Ovary (tissue), 3 donors: ENCODE measurements around the gene ATRNL1.

Experiments used
- POLR2A ChIP-seq: fragments of 450-650 bp; IDR thresholded peaks from one replicate; pipeline ENCODE4 v1.6.1; 2017; ENCODE audit warnings: antibody characterized with exemption, mild to moderate bottlenecking, moderate library complexity
- TF ChIP-seq, protein P1 (sequence below), 3 donors: fragments of 450-650 bp in 2 of 3; fragments of 200-600 bp in 1 of 3; IDR thresholded peaks; one replicate each; pipeline versions ENCODE4 v1.5.1 to v1.8.0; 2016 to 2022; ENCODE audit warnings: antibody characterized with exemption in 3 of 3, mild to moderate bottlenecking in 1 of 3
- donor health status: DM: no; HTN: no; CAD: no.

DNA sequence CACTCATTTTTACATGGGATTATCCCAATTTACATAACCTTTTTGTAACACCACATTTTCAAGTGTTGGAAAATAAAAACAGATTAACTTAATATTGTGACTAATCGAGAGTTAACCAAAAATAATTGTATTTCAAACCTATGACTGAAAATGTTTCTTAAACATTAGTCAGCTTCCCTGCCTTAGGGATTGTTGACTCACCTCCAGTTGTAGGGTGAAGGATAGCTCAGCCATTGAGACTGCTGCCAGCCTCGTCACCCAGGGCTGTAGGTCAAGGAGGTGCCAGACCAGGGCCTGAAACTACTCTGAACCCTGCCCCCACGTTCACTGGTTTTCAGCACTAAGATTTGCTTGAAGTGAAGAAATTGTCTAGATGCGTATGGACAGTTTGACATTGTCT lies 828.6 kb downstream of the ATRNL1 start:
- TF ChIP-seq, protein P1, sequence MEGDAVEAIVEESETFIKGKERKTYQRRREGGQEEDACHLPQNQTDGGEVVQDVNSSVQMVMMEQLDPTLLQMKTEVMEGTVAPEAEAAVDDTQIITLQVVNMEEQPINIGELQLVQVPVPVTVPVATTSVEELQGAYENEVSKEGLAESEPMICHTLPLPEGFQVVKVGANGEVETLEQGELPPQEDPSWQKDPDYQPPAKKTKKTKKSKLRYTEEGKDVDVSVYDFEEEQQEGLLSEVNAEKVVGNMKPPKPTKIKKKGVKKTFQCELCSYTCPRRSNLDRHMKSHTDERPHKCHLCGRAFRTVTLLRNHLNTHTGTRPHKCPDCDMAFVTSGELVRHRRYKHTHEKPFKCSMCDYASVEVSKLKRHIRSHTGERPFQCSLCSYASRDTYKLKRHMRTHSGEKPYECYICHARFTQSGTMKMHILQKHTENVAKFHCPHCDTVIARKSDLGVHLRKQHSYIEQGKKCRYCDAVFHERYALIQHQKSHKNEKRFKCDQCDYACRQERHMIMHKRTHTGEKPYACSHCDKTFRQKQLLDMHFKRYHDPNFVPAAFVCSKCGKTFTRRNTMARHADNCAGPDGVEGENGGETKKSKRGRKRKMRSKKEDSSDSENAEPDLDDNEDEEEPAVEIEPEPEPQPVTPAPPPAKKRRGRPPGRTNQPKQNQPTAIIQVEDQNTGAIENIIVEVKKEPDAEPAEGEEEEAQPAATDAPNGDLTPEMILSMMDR (IDR thresholded peaks at IDR 0.05): no peak
- no peak for TF ChIP-seq POLR2A
